Tibial nerve (tissue), 4 donors: ENCODE results near the gene HAGH. TPM values are rescaled to one million over a fixed set of nuclear protein-coding genes. Genes with fewer than 3 reads are reported as not detected.

Source experiments
- DNase-seq, 2 donors: peaks; one replicate each; pipeline ENCODE4 v3.0.0-alpha.2; 2019; ENCODE audit warnings: low spot score in 2 of 2
- H3K27ac ChIP-seq, 4 donors: fragments of 200-600 bp; sonication (generic) in 3 of 4; one replicate each; pipeline ENCODE4 v1.5.1; 2017 to 2019; ENCODE audit warnings: mild to moderate bottlenecking in 1 of 4
- H3K27me3 ChIP-seq, 2 donors: fragments of 200-600 bp; sonication (generic) in 1 of 2; one replicate each; pipeline versions ENCODE4 v1.5.1 to v1.6.0; 2017 to 2019
- H3K36me3 ChIP-seq, 3 donors: fragments of 200-600 bp; sonication (generic); one replicate each; pipeline ENCODE4 v1.5.1; 2018 to 2019
- H3K4me1 ChIP-seq, 4 donors: fragments of 200-600 bp; sonication (generic) in 3 of 4; one replicate each; pipeline ENCODE4 v1.5.1; 2017 to 2019
- H3K4me3 ChIP-seq, 4 donors: fragments of 200-600 bp; sonication (generic) in 3 of 4; one replicate each; pipeline ENCODE4 v1.5.1; 2017 to 2019; ENCODE audit warnings: mild to moderate bottlenecking in 1 of 4, moderate library complexity in 1 of 4
- H3K9me3 ChIP-seq, 4 donors: fragments of 200-600 bp; sonication (generic) in 3 of 4; one replicate each; pipeline ENCODE4 v1.5.1; 2017 to 2019
- EP300 ChIP-seq, 2 donors: sonication (generic); formaldehyde crosslinking; IDR thresholded peaks; one replicate each; pipeline ENCODE4 v1.6.1; 2017; ENCODE audit warnings: antibody characterized with exemption in 2 of 2, mild to moderate bottlenecking in 1 of 2
- POLR2A ChIP-seq, 2 donors: fragments of 450-650 bp; IDR thresholded peaks; one replicate each; pipeline ENCODE4 v1.6.1; 2017; ENCODE audit warnings: antibody characterized with exemption in 2 of 2, mild to moderate bottlenecking in 2 of 2, moderate library complexity in 2 of 2
- WGBS, 2 donors: methylation state at CpG; one replicate each; pipeline ENCODE4 v1.1.5; 2018; 5-methylcytosine and 5-hydroxymethylcytosine counted together
- total RNA-seq, 4 donors: library from RNA; depleted of rRNA; stranded (reverse); fragments of >200 nt; gene quantifications; one replicate each; pipeline ENCODE4 v1.1.0, GENCODE V29; 2016
- TF ChIP-seq, protein P1 (sequence below), 5 experiments: fragments of 200-600 bp in 3 of 5; fragments of 450-650 bp in 2 of 5; sonication (generic) in 3 of 5; IDR thresholded peaks; one replicate each; pipeline ENCODE4 v1.5.1; 2016 to 2019; ENCODE audit warnings: antibody characterized with exemption in 5 of 5, mild to moderate bottlenecking in 3 of 5, moderate library complexity in 2 of 5

Gene HAGH
- total RNA-seq, 4 donors from 2014 or later = 89.2 to 161 (median 100) TPM

DNA sequence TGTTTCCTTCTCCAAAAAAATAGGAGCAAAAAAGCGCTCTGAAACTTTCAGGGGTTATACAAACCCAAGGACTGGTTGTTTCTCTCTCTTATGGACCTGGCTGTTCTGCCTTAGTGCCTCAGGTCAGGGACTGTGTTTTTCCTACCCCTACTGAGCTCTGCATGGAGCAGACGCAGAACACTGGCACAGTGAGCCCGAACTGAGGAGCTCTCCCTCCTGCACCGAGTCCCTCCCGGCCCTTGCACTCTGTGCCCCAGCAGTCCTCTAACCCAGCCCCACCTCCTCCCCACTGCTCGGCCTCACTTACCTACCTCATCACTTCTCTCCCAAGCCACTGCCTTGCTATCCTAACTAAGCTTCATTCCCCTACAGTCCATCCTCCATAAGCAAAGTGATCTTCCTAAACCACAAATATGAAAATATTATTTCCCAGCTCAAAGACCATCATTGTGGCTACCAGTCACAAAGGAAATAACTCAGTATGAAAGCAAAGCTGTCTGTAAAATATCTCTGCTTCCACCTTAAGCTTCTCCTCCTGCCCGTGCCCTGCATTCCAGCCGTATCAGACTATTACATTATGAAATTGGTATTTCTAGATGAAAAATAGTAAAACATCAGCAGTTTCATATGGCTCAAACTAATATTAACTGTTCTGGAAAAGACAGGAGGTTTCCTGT, 31.7 kb upstream of the HAGH start:
- no peaks in the 10 kb centered on the region for H3K9me3 ChIP-seq
- no peaks in the 10 kb centered on the region for H3K4me1 ChIP-seq
- H3K36me3 ChIP-seq = no peaks in the 10 kb centered on the region
- peaks cover 0 to 77% of the 10 kb centered on the region in 2 donors for H3K27me3 ChIP-seq
- WGBS, 2 donors = 17 to 20% methylated on average over 8 of the region's 8 CpGs
- TF ChIP-seq, protein P1, sequence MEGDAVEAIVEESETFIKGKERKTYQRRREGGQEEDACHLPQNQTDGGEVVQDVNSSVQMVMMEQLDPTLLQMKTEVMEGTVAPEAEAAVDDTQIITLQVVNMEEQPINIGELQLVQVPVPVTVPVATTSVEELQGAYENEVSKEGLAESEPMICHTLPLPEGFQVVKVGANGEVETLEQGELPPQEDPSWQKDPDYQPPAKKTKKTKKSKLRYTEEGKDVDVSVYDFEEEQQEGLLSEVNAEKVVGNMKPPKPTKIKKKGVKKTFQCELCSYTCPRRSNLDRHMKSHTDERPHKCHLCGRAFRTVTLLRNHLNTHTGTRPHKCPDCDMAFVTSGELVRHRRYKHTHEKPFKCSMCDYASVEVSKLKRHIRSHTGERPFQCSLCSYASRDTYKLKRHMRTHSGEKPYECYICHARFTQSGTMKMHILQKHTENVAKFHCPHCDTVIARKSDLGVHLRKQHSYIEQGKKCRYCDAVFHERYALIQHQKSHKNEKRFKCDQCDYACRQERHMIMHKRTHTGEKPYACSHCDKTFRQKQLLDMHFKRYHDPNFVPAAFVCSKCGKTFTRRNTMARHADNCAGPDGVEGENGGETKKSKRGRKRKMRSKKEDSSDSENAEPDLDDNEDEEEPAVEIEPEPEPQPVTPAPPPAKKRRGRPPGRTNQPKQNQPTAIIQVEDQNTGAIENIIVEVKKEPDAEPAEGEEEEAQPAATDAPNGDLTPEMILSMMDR (IDR thresholded peaks at IDR 0.05) = no peak
- TF ChIP-seq EP300 (IDR thresholded peaks at IDR 0.05) (no peak), POLR2A (IDR thresholded peaks at IDR 0.05) (no peak)
- no peak overlapping the region for H3K4me3 ChIP-seq
- no peak overlapping the region for H3K27ac ChIP-seq
- no peak for DNase-seq

- WGBS, 2 donors = 29 to 38% methylated on average over 5 of the region's 5 CpGs
Measured at GRCh38 chr16:1857433-1858097, 30.9 kb upstream of the HAGH start.

GRCh38 chr16:1851793-1852192, 25.2 kb upstream of the HAGH start:
- 62 to 75% methylated on average over 4 of the region's 4 CpGs for WGBS, 2 donors
- H3K9me3 ChIP-seq = no peaks in the 10 kb centered on the region
- peaks cover 0 to 24% of the 10 kb centered on the region in 2 donors for H3K27me3 ChIP-seq
- no peaks in the 10 kb centered on the region for H3K4me1 ChIP-seq
- TF ChIP-seq, protein P1 (IDR thresholded peaks at IDR 0.05) = no peak
- TF ChIP-seq EP300 (IDR thresholded peaks at IDR 0.05) = no peak
- no peak for TF ChIP-seq POLR2A (IDR thresholded peaks at IDR 0.05)
- H3K36me3 ChIP-seq = no peaks in the 10 kb centered on the region
- H3K4me3 ChIP-seq = no peak overlapping the region
- DNase-seq = no peak
- no peak overlapping the region for H3K27ac ChIP-seq

More at GRCh38 chr16:1857433-1858097, 30.9 kb upstream of the HAGH start:
- no peaks in the 10 kb centered on the region for H3K36me3 ChIP-seq
- no peak overlapping the region for H3K4me3 ChIP-seq
- H3K27ac ChIP-seq = no peak overlapping the region
- H3K9me3 ChIP-seq = no peaks in the 10 kb centered on the region
- DNase-seq = no peak
- H3K4me1 ChIP-seq = no peaks in the 10 kb centered on the region
- TF ChIP-seq POLR2A (IDR thresholded peaks at IDR 0.05) (no peak), EP300 (IDR thresholded peaks at IDR 0.05) (no peak)
- TF ChIP-seq, protein P1 (IDR thresholded peaks at IDR 0.05) = no peak
- peaks cover 0 to 71% of the 10 kb centered on the region in 2 donors for H3K27me3 ChIP-seq

GRCh38 chr16:1850981-1851380, 24.4 kb upstream of the HAGH start:
- H3K27me3 ChIP-seq = peaks cover 0 to 18% of the 10 kb centered on the region in 2 donors
- no peak for DNase-seq
- no peaks in the 10 kb centered on the region for H3K4me1 ChIP-seq
- 78 to 80% methylated on average over 7 of the region's 7 CpGs for WGBS, 2 donors
- no peaks in the 10 kb centered on the region for H3K36me3 ChIP-seq
- H3K9me3 ChIP-seq = no peaks in the 10 kb centered on the region
- no peak overlapping the region for H3K27ac ChIP-seq
- TF ChIP-seq POLR2A (IDR thresholded peaks at IDR 0.05) = no peak
- TF ChIP-seq, protein P1 (IDR thresholded peaks at IDR 0.05) = no peak
- no peak for TF ChIP-seq EP300 (IDR thresholded peaks at IDR 0.05)
- no peak overlapping the region for H3K4me3 ChIP-seq

DNA sequence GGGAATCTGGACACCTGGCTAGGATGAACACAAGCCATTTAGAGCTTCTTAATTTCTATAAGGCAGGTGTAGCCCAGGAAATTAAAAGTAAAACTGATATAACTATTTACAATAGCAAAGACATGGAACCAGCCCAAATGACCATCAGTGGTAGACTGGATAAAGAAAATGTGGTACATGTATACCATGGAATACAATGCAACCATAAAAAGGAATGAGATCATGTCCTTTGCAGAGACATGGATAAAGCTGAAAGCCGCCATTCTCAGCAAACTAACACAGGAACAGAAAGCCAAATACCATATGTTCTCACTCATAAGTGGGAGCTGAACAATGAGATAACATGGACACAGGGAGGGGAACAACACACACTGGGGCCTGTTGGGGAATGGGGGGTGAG, 19.8 kb upstream of the HAGH start:
- WGBS, 2 donors = 73 to 75% methylated on average over 1 of the region's 1 CpG
- Histone ChIP-seq H3K36me3 (no peaks in the 10 kb centered on the region), H3K9me3 (no peaks in the 10 kb centered on the region), H3K4me1 (no peaks in the 10 kb centered on the region), H3K27ac (no peak overlapping the region), H3K27me3 (peaks cover 0 to 4% of the 10 kb centered on the region in 2 donors), H3K4me3 (no peak overlapping the region)
- DNase-seq = no peak
- TF ChIP-seq POLR2A (IDR thresholded peaks at IDR 0.05) (no peak), EP300 (IDR thresholded peaks at IDR 0.05) (no peak)
- TF ChIP-seq, protein P1 (IDR thresholded peaks at IDR 0.05) = no peak
